ENCODE results near the gene PLCB2.

Gene PLCB2

GRCh38 chr15:40346579-40347558, 39.1 kb upstream of the PLCB2 start:
- Histone ChIP-seq H3K9me3 (ENCODE audit: low read length) (no peaks in the 10 kb centered on the region), H3K36me3 (ENCODE audit: insufficient read depth, low read length) (no peaks in the 10 kb centered on the region), H3K27ac (ENCODE audit: low read depth, low read length) (no peak overlapping the region), H3K4me3 (ENCODE audit: low read depth in 1 of 2, low read length in 2 of 2) (no peak overlapping the region), H3K9ac (ENCODE audit: low read length) (no peak overlapping the region), H3K27me3 (ENCODE audit: control insufficient read depth in 1 of 2, insufficient read depth in 2 of 2, low read length in 2 of 2) (no peaks in the 10 kb centered on the region), H3K4me1 (ENCODE audit: insufficient read depth, low read length) (peaks cover 20% of the 10 kb centered on the region)

- Histone ChIP-seq H3K27me3 (ENCODE audit: control insufficient read depth in 1 of 2, insufficient read depth in 2 of 2, low read length in 2 of 2) (no peaks in the 10 kb centered on the region), H3K36me3 (ENCODE audit: insufficient read depth, low read length) (no peaks in the 10 kb centered on the region), H3K4me3 (ENCODE audit: low read depth in 1 of 2, low read length in 2 of 2) (no peak overlapping the region), H3K9ac (ENCODE audit: low read length) (no peak overlapping the region), H3K9me3 (ENCODE audit: low read length) (no peaks in the 10 kb centered on the region), H3K27ac (ENCODE audit: low read depth, low read length) (no peak overlapping the region), H3K4me1 (ENCODE audit: insufficient read depth, low read length) (peaks cover 27% of the 10 kb centered on the region)
Observed at GRCh38 chr15:40345867-40346578, 38.3 kb upstream of the PLCB2 start.

GRCh38 chr15:40345225-40345866, 37.6 kb upstream of the PLCB2 start:
- Histone ChIP-seq H3K4me1 (ENCODE audit: insufficient read depth, low read length) (peaks cover 32% of the 10 kb centered on the region), H3K27ac (ENCODE audit: low read depth, low read length) (no peak overlapping the region), H3K9me3 (ENCODE audit: low read length) (no peaks in the 10 kb centered on the region), H3K36me3 (ENCODE audit: insufficient read depth, low read length) (no peaks in the 10 kb centered on the region), H3K9ac (ENCODE audit: low read length) (no peak overlapping the region), H3K4me3 (ENCODE audit: low read depth in 1 of 2, low read length in 2 of 2) (no peak overlapping the region), H3K27me3 (ENCODE audit: control insufficient read depth in 1 of 2, insufficient read depth in 2 of 2, low read length in 2 of 2) (no peaks in the 10 kb centered on the region)

- peak overlapping the region in 1 of 2 donors; percentile 13 for H3K4me3 ChIP-seq (ENCODE audit: low read depth in 1 of 2, low read length in 2 of 2)
- H3K36me3 ChIP-seq (ENCODE audit: insufficient read depth, low read length): no peaks in the 10 kb centered on the region
- H3K27ac ChIP-seq (ENCODE audit: low read depth, low read length): no peak overlapping the region
- no peaks in the 10 kb centered on the region for H3K27me3 ChIP-seq (ENCODE audit: control insufficient read depth in 1 of 2, insufficient read depth in 2 of 2, low read length in 2 of 2)
- no peaks in the 10 kb centered on the region for H3K9me3 ChIP-seq (ENCODE audit: low read length)
- H3K4me1 ChIP-seq (ENCODE audit: insufficient read depth, low read length): peaks cover 39% of the 10 kb centered on the region
- H3K9ac ChIP-seq (ENCODE audit: low read length): no peak overlapping the region
Observed at GRCh38 chr15:40344631-40345120, 36.9 kb upstream of the PLCB2 start.

- no peaks in the 10 kb centered on the region for H3K36me3 ChIP-seq (ENCODE audit: insufficient read depth, low read length)
- H3K4me3 ChIP-seq (ENCODE audit: low read depth in 1 of 2, low read length in 2 of 2): peak overlapping the region in 1 of 2 donors; percentile 13
- H3K4me1 ChIP-seq (ENCODE audit: insufficient read depth, low read length): peaks cover 43% of the 10 kb centered on the region
- no peak overlapping the region for H3K9ac ChIP-seq (ENCODE audit: low read length)
- no peaks in the 10 kb centered on the region for H3K9me3 ChIP-seq (ENCODE audit: low read length)
- H3K27me3 ChIP-seq (ENCODE audit: control insufficient read depth in 1 of 2, insufficient read depth in 2 of 2, low read length in 2 of 2): no peaks in the 10 kb centered on the region
- no peak overlapping the region for H3K27ac ChIP-seq (ENCODE audit: low read depth, low read length)
Observed at GRCh38 chr15:40344217-40344616, 36.5 kb upstream of the PLCB2 start.

GRCh38 chr15:40343512-40343911, 35.8 kb upstream of the PLCB2 start:
- Histone ChIP-seq H3K27me3 (ENCODE audit: control insufficient read depth in 1 of 2, insufficient read depth in 2 of 2, low read length in 2 of 2) (no peaks in the 10 kb centered on the region), H3K9me3 (ENCODE audit: low read length) (no peaks in the 10 kb centered on the region), H3K9ac (ENCODE audit: low read length) (no peak overlapping the region), H3K4me1 (ENCODE audit: insufficient read depth, low read length) (peaks cover 50% of the 10 kb centered on the region), H3K4me3 (ENCODE audit: low read depth in 1 of 2, low read length in 2 of 2) (no peak overlapping the region), H3K27ac (ENCODE audit: low read depth, low read length) (peak overlapping the region; percentile 81), H3K36me3 (ENCODE audit: insufficient read depth, low read length) (no peaks in the 10 kb centered on the region)

- Histone ChIP-seq H3K27me3 (ENCODE audit: control insufficient read depth in 1 of 2, insufficient read depth in 2 of 2, low read length in 2 of 2) (no peaks in the 10 kb centered on the region), H3K36me3 (ENCODE audit: insufficient read depth, low read length) (no peaks in the 10 kb centered on the region), H3K4me3 (ENCODE audit: low read depth in 1 of 2, low read length in 2 of 2) (no peak overlapping the region), H3K4me1 (ENCODE audit: insufficient read depth, low read length) (peaks cover 58% of the 10 kb centered on the region), H3K9ac (ENCODE audit: low read length) (no peak overlapping the region), H3K27ac (ENCODE audit: low read depth, low read length) (peak overlapping the region; percentile 81), H3K9me3 (ENCODE audit: low read length) (no peaks in the 10 kb centered on the region)
Observed at GRCh38 chr15:40342416-40343320, 34.9 kb upstream of the PLCB2 start.

GRCh38 chr15:40340740-40341400, 33.1 kb upstream of the PLCB2 start, which contains the start of gene CCDC9B:
Gene CCDC9B (minus strand): TSS chr15:40340939. CDS start chr15:40340819, 120 bp downstream.
- H3K27me3 ChIP-seq (ENCODE audit: control insufficient read depth in 1 of 2, insufficient read depth in 2 of 2, low read length in 2 of 2): no peaks in the 10 kb centered on the region
- peak within 1 kb of the TSS; percentile 95 for H3K27ac ChIP-seq (ENCODE audit: low read depth, low read length)
- H3K36me3 ChIP-seq (ENCODE audit: insufficient read depth, low read length): peaks cover 11% of the 10 kb centered on the region
- H3K4me1 ChIP-seq (ENCODE audit: insufficient read depth, low read length): peaks cover 75% of the 10 kb centered on the region
- H3K9me3 ChIP-seq (ENCODE audit: low read length): no peaks in the 10 kb centered on the region
- peak within 1 kb of the TSS; percentile 99 for H3K9ac ChIP-seq (ENCODE audit: low read length)
- H3K4me3 ChIP-seq (ENCODE audit: low read depth in 1 of 2, low read length in 2 of 2): peak within 1 kb of the TSS; percentile 63 to 93

GRCh38 chr15:40340038-40340739, 32.5 kb upstream of the PLCB2 start:
- Histone ChIP-seq H3K27ac (ENCODE audit: low read depth, low read length) (peak overlapping the region; percentile 95), H3K9me3 (ENCODE audit: low read length) (no peaks in the 10 kb centered on the region), H3K36me3 (ENCODE audit: insufficient read depth, low read length) (peaks cover 18% of the 10 kb centered on the region), H3K4me1 (ENCODE audit: insufficient read depth, low read length) (peaks cover 82% of the 10 kb centered on the region), H3K27me3 (ENCODE audit: control insufficient read depth in 1 of 2, insufficient read depth in 2 of 2, low read length in 2 of 2) (no peaks in the 10 kb centered on the region), H3K9ac (ENCODE audit: low read length) (peak overlapping the region; percentile 99), H3K4me3 (ENCODE audit: low read depth in 1 of 2, low read length in 2 of 2) (peak overlapping the region; percentile 63 to 93)

GRCh38 chr15:40339621-40339945, 31.8 kb upstream of the PLCB2 start:
- peak overlapping the region; percentile 99 for H3K9ac ChIP-seq (ENCODE audit: low read length)
- H3K9me3 ChIP-seq (ENCODE audit: low read length): no peaks in the 10 kb centered on the region
- H3K36me3 ChIP-seq (ENCODE audit: insufficient read depth, low read length): peaks cover 23% of the 10 kb centered on the region
- H3K27ac ChIP-seq (ENCODE audit: low read depth, low read length): peak overlapping the region; percentile 95
- H3K27me3 ChIP-seq (ENCODE audit: control insufficient read depth in 1 of 2, insufficient read depth in 2 of 2, low read length in 2 of 2): no peaks in the 10 kb centered on the region
- peaks cover 87% of the 10 kb centered on the region for H3K4me1 ChIP-seq (ENCODE audit: insufficient read depth, low read length)
- peak overlapping the region; percentile 63 to 93 for H3K4me3 ChIP-seq (ENCODE audit: low read depth in 1 of 2, low read length in 2 of 2)
